CD4-positive, alpha-beta T cell (primary cell): Measurements from ENCODE around the gene GPI. TPM values are rescaled to one million over a fixed set of nuclear protein-coding genes. Genes with fewer than 3 reads are reported as not detected.

ENCODE experiments used
- ATAC-seq: fragments of 200-7000 bp; cut with Tn5 transposase; one replicate; pipeline ENCODE4 v1.10.0; 2022; ENCODE audit warnings: mild to moderate bottlenecking; ENCODE audit not compliant: poor library complexity
- CTCF ChIA-PET: fragments of 350-600 bp; sonication (Branson Sonifier 250); formaldehyde crosslinking; loops from one replicate; lab custom pipeline; 2021; ENCODE audit warnings: antibody characterized with exemption, inconsistent platforms; lab: Charles Lee
- POLR2A ChIA-PET: fragments of 350-600 bp; sonication (Branson Sonifier 250); formaldehyde crosslinking; loops from one replicate; lab custom pipeline; 2021; ENCODE audit warnings: antibody characterized with exemption, inconsistent platforms; lab: Charles Lee
- DNase-seq, 14 experiments: peaks; one replicate each; pipeline ENCODE4 v3.0.0-alpha.2; 2013 to 2020; ENCODE audit warnings: mixed read lengths in 2 of 14
- H3K27ac ChIP-seq, 2 donors: one replicate each; pipeline versions ENCODE4 v1.5.1 to v1.7.0; 2013; ENCODE audit warnings: low read length in 2 of 2, low read depth in 1 of 2, mild to moderate bottlenecking in 1 of 2
- H3K27me3 ChIP-seq, 2 experiments: 1 replicate in 1 of 2; 2 replicates in 1 of 2; pipeline versions ENCODE4 v1.6.1 to v1.7.0; 2013; ENCODE audit warnings: low read length in 2 of 2, control low read depth in 1 of 2, mild to moderate bottlenecking in 1 of 2, moderate library complexity in 1 of 2; ENCODE audit not compliant: insufficient read depth in 2 of 2, control insufficient read depth in 1 of 2
- H3K36me3 ChIP-seq: one replicate; pipeline ENCODE4 v1.6.1; 2013; ENCODE audit warnings: low read length, control low read depth; ENCODE audit not compliant: insufficient read depth
- H3K4me1 ChIP-seq: one replicate; pipeline ENCODE4 v1.6.1; 2013; ENCODE audit warnings: low read length, control low read depth; ENCODE audit not compliant: insufficient read depth
- H3K4me3 ChIP-seq: one replicate; pipeline ENCODE4 v1.5.1; 2013; ENCODE audit warnings: mild to moderate bottlenecking, low read length, moderate library complexity
- H3K9me3 ChIP-seq, 2 experiments: 1 replicate in 1 of 2; 2 replicates in 1 of 2; pipeline versions ENCODE4 v1.6.1 to v1.7.0; 2013; ENCODE audit warnings: low read length in 2 of 2, mild to moderate bottlenecking in 2 of 2, control low read depth in 1 of 2, moderate library complexity in 1 of 2; ENCODE audit not compliant: control insufficient read depth in 1 of 2, insufficient read depth in 1 of 2
- H3K27ac Mint-ChIP-seq: one replicate; pipeline ENCODE4 v1.8.0; 2020; ENCODE audit warnings: mixed read lengths
- H3K27me3 Mint-ChIP-seq: one replicate; pipeline ENCODE4 v1.8.0; 2021; ENCODE audit warnings: mixed read lengths
- H3K36me3 Mint-ChIP-seq: one replicate; pipeline ENCODE4 v1.8.0; 2021; ENCODE audit warnings: low read depth, mixed read lengths
- H3K4me1 Mint-ChIP-seq: one replicate; pipeline ENCODE4 v1.8.0; 2021; ENCODE audit warnings: low read depth, mixed read lengths
- H3K4me3 Mint-ChIP-seq: one replicate; pipeline ENCODE4 v1.8.0; 2020; ENCODE audit warnings: mild to moderate bottlenecking, mixed read lengths
- H3K9me3 Mint-ChIP-seq: one replicate; pipeline ENCODE4 v1.8.0; 2020; ENCODE audit warnings: mixed read lengths
- intact Hi-C, 2 experiments: fragments of 100-400 bp; cut with DNase I in 1 of 2; cut with micrococcal nuclease in 1 of 2; formaldehyde crosslinking; loops; one replicate each; pipeline versions ENCODE4 v1.15.1 to v1.9.0; 2023 to 2025; cut with DNase I, micrococcal nuclease
- total RNA-seq, 174 experiments: library from RNA in 2 of 174; stranded (reverse) in 2 of 174; gene quantifications; one replicate each; pipeline ENCODE4 v1.2.3 and lab custom pipeline; 2021 to 2026
- TF ChIP-seq, protein P1 (sequence below): fragments of 200-600 bp; IDR thresholded peaks from one replicate; pipeline ENCODE4 v1.8.0; 2022; ENCODE audit warnings: antibody characterized with exemption, mild to moderate bottlenecking

The GPI gene
- total RNA-seq, 2 experiments from 2014 or later, result 85.0 to 86.0 TPM

DNA sequence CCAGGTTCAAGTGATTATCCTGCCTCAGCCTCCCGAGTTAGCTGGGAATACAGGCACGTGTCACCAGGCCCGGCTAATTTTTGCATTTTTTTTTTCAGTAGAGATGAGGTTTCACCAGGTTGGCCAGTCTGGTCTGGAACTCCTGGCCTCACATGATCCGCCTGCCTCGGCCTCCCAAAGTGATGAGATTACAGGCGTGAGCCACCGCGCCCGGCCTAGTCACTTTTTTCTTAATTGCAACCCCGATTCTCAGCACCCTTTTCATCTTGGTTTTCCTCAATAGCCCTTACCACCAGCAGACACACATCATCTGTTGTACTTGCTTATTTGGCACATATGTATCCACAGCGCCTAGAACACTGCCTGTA is 550 bp upstream of the GPI start:
- Mint-ChIP-seq H3K4me1 (peaks cover 46% of the 10 kb centered on the region), H3K4me3 (peak overlapping the region; percentile 99), H3K27me3 (no peaks in the 10 kb centered on the region), H3K27ac (peak overlapping the region; percentile 87), H3K36me3 (peaks cover 40% of the 10 kb centered on the region), H3K9me3 (no peaks in the 10 kb centered on the region)
- peaks cover 27% of the 10 kb centered on the region for H3K36me3 ChIP-seq
- peak overlapping the region; percentile 95 for H3K4me3 ChIP-seq
- H3K27ac ChIP-seq, result no peak overlapping the region
- CTCF ChIA-PET, result no interaction called here
- intact Hi-C loops, result loop anchor here in 1 of 2 experiments (10.0 kb wide), 1 partner anchor 310 kb away; the partner anchor contains the start of genes SCGB2B2 and ZNF302
- TF ChIP-seq, protein P1, sequence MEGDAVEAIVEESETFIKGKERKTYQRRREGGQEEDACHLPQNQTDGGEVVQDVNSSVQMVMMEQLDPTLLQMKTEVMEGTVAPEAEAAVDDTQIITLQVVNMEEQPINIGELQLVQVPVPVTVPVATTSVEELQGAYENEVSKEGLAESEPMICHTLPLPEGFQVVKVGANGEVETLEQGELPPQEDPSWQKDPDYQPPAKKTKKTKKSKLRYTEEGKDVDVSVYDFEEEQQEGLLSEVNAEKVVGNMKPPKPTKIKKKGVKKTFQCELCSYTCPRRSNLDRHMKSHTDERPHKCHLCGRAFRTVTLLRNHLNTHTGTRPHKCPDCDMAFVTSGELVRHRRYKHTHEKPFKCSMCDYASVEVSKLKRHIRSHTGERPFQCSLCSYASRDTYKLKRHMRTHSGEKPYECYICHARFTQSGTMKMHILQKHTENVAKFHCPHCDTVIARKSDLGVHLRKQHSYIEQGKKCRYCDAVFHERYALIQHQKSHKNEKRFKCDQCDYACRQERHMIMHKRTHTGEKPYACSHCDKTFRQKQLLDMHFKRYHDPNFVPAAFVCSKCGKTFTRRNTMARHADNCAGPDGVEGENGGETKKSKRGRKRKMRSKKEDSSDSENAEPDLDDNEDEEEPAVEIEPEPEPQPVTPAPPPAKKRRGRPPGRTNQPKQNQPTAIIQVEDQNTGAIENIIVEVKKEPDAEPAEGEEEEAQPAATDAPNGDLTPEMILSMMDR, result no peak
- ATAC-seq, result no peak
- DNase-seq, result no peak
- POLR2A ChIA-PET, result interaction anchor here (0.9 to 1.0 kb wide), 2 partner anchors 187 to 193 kb away, joined by 3 to 4 read pairs; partner anchors contain the start of gene LSM14A
- H3K27me3 ChIP-seq, result no peaks in the 10 kb centered on the region
- no peaks in the 10 kb centered on the region for H3K9me3 ChIP-seq
- peaks cover 41% of the 10 kb centered on the region for H3K4me1 ChIP-seq

DNA sequence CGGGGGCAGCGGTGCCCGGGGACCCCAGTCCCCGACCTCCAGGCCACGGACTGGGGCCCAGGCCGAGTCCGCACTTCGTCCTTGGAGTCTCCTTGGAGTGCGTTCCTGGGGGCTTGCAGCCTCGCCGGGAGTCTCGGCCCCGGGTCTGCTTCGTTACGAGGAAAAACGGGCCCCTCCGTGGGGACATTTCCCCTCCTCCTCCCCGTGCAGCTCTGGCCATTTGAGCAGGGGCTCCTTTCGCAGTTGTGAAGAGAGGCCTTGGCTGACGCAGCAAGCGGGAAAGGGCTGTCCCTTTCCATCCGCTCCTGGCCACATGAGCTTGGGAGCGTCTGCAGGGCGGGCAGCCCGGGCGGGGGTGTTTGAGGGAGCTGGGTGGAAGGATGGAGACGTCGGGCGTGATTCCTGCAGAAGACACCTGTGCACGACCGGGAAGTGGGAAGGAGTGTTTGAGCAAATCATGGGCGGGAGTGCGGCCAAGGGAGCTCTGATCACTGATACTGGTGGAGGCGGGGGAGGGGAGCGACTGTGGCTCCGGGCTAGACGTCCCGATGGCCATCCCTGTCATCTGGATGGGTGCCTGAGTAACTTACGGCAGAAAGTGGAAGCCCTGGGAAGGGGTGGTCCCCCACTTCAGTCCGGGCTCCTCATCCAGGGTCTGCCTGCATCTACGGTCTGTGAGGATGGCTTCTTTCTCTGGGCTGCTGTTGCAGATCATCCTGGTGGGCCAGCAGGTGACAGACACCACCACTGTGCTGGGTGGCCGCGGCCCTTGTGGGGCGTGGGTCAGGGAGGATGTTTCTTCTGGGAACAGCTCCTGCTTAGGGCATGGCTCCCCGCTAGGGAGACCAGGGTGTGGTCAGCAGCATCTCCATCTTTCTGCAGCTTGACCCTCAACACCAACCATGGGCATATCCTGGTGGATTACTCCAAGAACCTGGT is 736 bp downstream of the GPI start:
- peaks cover 53% of the 10 kb centered on the region for H3K36me3 Mint-ChIP-seq
- H3K4me1 ChIP-seq, result peaks cover 38% of the 10 kb centered on the region
- POLR2A ChIA-PET, result interaction anchor here (0.6 to 1.4 kb wide), 8 partner anchors 16 to 194 kb away, joined by 3 to 8 read pairs (median 4); partner anchors contain the start of genes LSM14A, PDCD2L and UBA2
- H3K9me3 Mint-ChIP-seq, result no peaks in the 10 kb centered on the region
- ATAC-seq, result no peak
- CTCF ChIA-PET, result interaction anchor here (0.9 kb wide), 1 partner anchor 62 kb away, joined by 5 read pairs; the partner anchor contains the start of gene UBA2
- DNase-seq, result peak in 3 of 14 experiments; percentile 28 to 41 (median 30)
- H3K4me1 Mint-ChIP-seq, result peaks cover 36% of the 10 kb centered on the region
- H3K27ac Mint-ChIP-seq, result peak overlapping the region; percentile 87
- H3K27me3 ChIP-seq, result no peaks in the 10 kb centered on the region
- peak overlapping the region; percentile 91 for H3K4me3 Mint-ChIP-seq
- peak overlapping the region; percentile 95 for H3K4me3 ChIP-seq
- intact Hi-C loops, result loop anchor here in 1 of 2 experiments (10.0 kb wide), 1 partner anchor 309 kb away; the partner anchor contains the start of genes SCGB2B2 and ZNF302
- H3K27me3 Mint-ChIP-seq, result no peaks in the 10 kb centered on the region
- peak overlapping the region in 1 of 2 donors; percentile 59 for H3K27ac ChIP-seq
- H3K9me3 ChIP-seq, result no peaks in the 10 kb centered on the region
- TF ChIP-seq, protein P1, result no peak
- H3K36me3 ChIP-seq, result peaks cover 38% of the 10 kb centered on the region

DNA sequence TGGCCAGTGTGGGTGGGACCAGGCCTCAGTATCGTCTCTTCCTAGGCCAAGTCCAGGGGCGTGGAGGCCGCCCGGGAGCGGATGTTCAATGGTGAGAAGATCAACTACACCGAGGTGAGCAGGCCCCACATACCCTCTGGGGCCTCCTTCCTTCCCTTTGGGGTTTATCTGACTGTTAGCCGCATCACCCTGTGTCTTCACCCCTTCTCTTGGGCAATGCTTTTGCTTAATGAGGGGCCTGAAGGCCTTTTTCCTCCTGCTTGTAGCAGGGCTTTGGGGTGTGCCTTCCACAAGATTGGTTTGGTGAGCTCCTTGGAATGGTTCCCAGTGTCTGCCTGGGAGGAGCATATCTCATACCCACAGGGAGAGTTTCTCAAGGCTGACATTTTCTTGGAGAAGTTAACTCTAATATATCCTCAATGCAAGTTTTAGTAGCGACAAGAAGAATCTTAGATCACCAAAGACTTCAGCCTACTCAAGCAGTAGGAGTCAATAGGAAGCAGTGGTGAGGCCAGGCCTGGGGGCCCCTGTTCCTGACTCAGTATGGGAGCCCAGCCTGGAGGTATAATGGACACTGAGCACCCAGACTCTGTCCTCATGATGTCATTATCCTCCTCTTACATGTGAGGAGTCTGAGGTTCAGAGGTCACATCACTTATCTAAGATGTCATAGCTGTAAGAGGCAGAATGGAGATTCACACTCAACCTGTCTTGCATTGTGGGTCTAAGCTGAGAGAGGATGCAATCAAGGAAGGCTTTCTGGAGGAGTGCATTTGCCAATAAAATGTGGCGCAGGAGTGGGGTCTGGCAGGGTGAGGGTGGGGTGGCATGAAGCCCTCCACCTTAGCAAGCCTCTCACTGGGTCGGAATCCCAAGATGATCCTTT is 2.0 kb downstream of the GPI start:
- intact Hi-C loops, result loop anchor here in 1 of 2 experiments (10.0 kb wide), 1 partner anchor 308 kb away; the partner anchor contains the start of genes SCGB2B2 and ZNF302
- Histone ChIP-seq H3K4me1 (peaks cover 38% of the 10 kb centered on the region), H3K27ac (peak overlapping the region in 1 of 2 donors; percentile 15), H3K4me3 (peak overlapping the region; percentile 95), H3K36me3 (peaks cover 46% of the 10 kb centered on the region), H3K27me3 (no peaks in the 10 kb centered on the region), H3K9me3 (no peaks in the 10 kb centered on the region)
- POLR2A ChIA-PET, result no interaction called here
- H3K36me3 Mint-ChIP-seq, result peaks cover 61% of the 10 kb centered on the region
- H3K4me1 Mint-ChIP-seq, result peaks cover 42% of the 10 kb centered on the region
- H3K9me3 Mint-ChIP-seq, result no peaks in the 10 kb centered on the region
- peak overlapping the region; percentile 91 for H3K4me3 Mint-ChIP-seq
- CTCF ChIA-PET, result interaction anchor here (1.2 kb wide), 1 partner anchor 63 kb away, joined by 3 read pairs; no protein-coding TSS in a partner anchor
- DNase-seq (peak in 1 of 14 experiments; percentile 38), ATAC-seq (no peak)
- H3K27me3 Mint-ChIP-seq, result no peaks in the 10 kb centered on the region
- TF ChIP-seq, protein P1, result no peak
- peak overlapping the region; percentile 87 for H3K27ac Mint-ChIP-seq
